ENCODE data around the gene CXCR3. TPM values are rescaled to one million over a fixed set of nuclear protein-coding genes. Genes with fewer than 3 reads are reported as not detected.

CXCR3 gene
- total RNA-seq, 2 donors from 2014 or later: 2.1 to 3.9 TPM

GRCh38 chrX:71618787-71619186 lies 476 bp upstream of the CXCR3 start:
- Histone ChIP-seq H3K27me3 (no peaks in the 10 kb centered on the region), H3K4me3 (no peak overlapping the region), H3K36me3 (no peaks in the 10 kb centered on the region), H3K4me1 (peaks cover 4% of the 10 kb centered on the region), H3K27ac (peak overlapping the region; percentile 73), H3K9me3 (no peaks in the 10 kb centered on the region), H3K9ac (ENCODE audit: low read depth in 2 of 2, low read length in 2 of 2) (no peak overlapping the region)
- intact Hi-C loops (cut with DNase I): loop anchor here (5.0 kb wide), 1 partner anchor 34 kb away; no protein-coding TSS in a partner anchor
- no peak for DNase-seq
- no peak for TF ChIP-seq CTCF (IDR thresholded peaks at IDR 0.05)

GRCh38 chrX:71617742-71618141 lies 569 bp downstream of the CXCR3 start:
- Histone ChIP-seq H3K27ac (peak overlapping the region; percentile 73), H3K9me3 (no peaks in the 10 kb centered on the region), H3K36me3 (no peaks in the 10 kb centered on the region), H3K4me3 (peak overlapping the region; percentile 3), H3K4me1 (peaks cover 4% of the 10 kb centered on the region), H3K27me3 (no peaks in the 10 kb centered on the region), H3K9ac (ENCODE audit: low read depth in 2 of 2, low read length in 2 of 2) (peak overlapping the region; percentile 30 to 74)
- intact Hi-C loops (cut with DNase I): loop anchor here (5.0 kb wide), 1 partner anchor 35 kb away; no protein-coding TSS in a partner anchor
- no peak for DNase-seq
- TF ChIP-seq CTCF (IDR thresholded peaks at IDR 0.05): no peak

GRCh38 chrX:71616672-71617529 lies 1.4 kb downstream of the CXCR3 start:
- peaks cover 4% of the 10 kb centered on the region for H3K4me1 ChIP-seq
- H3K27me3 ChIP-seq: no peaks in the 10 kb centered on the region
- H3K9me3 ChIP-seq: no peaks in the 10 kb centered on the region
- intact Hi-C loops (cut with DNase I): loop anchor here (5.0 kb wide), 1 partner anchor 35 kb away; no protein-coding TSS in a partner anchor
- peak overlapping the region; percentile 73 for H3K27ac ChIP-seq
- H3K36me3 ChIP-seq: no peaks in the 10 kb centered on the region
- peak overlapping the region; percentile 3 for H3K4me3 ChIP-seq
- H3K9ac ChIP-seq (ENCODE audit: low read depth in 2 of 2, low read length in 2 of 2): peak overlapping the region; percentile 8 to 74
- DNase-seq: peak; percentile 78
- TF ChIP-seq CTCF (IDR thresholded peaks at IDR 0.05): no peak

DNA sequence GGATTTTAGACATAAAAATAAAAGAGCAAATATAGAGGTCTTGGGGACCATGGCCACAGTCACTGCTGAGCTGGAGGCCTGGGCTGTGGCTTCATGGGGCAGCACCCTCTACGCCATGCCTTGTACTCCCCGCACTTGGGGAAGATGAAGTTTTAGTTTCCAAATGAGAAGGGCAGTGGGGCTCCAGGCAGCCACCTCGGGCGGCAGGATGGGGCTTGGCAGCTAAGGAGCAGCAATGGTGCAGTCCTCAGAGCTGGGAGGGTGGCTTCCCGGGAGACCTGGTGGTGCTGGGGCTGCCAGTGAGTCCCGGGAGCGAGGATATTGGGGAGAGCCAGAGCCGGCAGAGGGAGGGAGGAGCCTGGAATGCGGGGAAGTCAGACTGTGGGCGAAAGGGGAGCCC lies 2.4 kb downstream of the CXCR3 start:
- Histone ChIP-seq H3K27ac (no peak overlapping the region), H3K4me1 (peaks cover 4% of the 10 kb centered on the region), H3K9me3 (no peaks in the 10 kb centered on the region), H3K27me3 (no peaks in the 10 kb centered on the region), H3K36me3 (no peaks in the 10 kb centered on the region), H3K4me3 (no peak overlapping the region), H3K9ac (ENCODE audit: low read depth in 2 of 2, low read length in 2 of 2) (no peak overlapping the region)
- intact Hi-C loops (cut with DNase I): loop anchor here (5.0 kb wide), 1 partner anchor 36 kb away; no protein-coding TSS in a partner anchor
- no peak for TF ChIP-seq CTCF (IDR thresholded peaks at IDR 0.05)
- no peak for DNase-seq

DNA sequence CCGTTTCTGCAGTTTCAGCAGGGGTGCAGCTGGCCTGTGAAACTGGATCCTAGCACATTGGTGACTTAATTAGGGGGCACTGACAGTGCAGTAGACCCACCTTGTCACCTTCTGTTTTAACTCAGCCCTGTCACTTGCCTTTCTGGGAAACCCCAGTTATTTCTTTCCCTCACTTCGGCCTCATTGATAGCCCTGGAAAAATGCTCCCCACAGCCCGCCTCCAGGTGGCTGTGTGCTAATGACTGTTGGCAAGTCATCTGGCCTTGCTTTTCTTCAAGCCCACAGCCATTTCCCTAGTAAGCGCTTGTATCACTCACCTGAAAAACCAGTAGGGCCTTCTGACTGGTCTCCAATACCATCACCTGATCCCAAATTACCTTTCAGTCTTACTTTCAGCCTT lies 3.3 kb downstream of the CXCR3 start:
- no peak for DNase-seq
- no peak overlapping the region for H3K9ac ChIP-seq (ENCODE audit: low read depth in 2 of 2, low read length in 2 of 2)
- no peaks in the 10 kb centered on the region for H3K27me3 ChIP-seq
- no peak overlapping the region for H3K27ac ChIP-seq
- peaks cover 4% of the 10 kb centered on the region for H3K4me1 ChIP-seq
- H3K4me3 ChIP-seq: no peak overlapping the region
- intact Hi-C loops (cut with DNase I): loop anchor here (5.0 kb wide), 1 partner anchor 37 kb away; no protein-coding TSS in a partner anchor
- TF ChIP-seq CTCF (IDR thresholded peaks at IDR 0.05): no peak
- H3K9me3 ChIP-seq: no peaks in the 10 kb centered on the region
- no peaks in the 10 kb centered on the region for H3K36me3 ChIP-seq
